KG1 (cell line): ENCODE data around the gene MYADML2.

Experiments used
- DNase-seq: peaks from one replicate; lab custom pipeline; 2025; lab: John Stamatoyannopoulos, UW

Gene MYADML2

GRCh38 chr17:81978524-81979298 is 31.7 kb upstream of the MYADML2 start:
- no peak for DNase-seq

- DNase-seq, result peak; percentile 88
These were observed 30.3 kb upstream of the MYADML2 start, which contains the start of gene ASPSCR1 for GRCh38 chr17:81977211-81977808. ASPSCR1 (plus strand) TSS chr17:81977629; CDS start chr17:81977647, 18 bp downstream.

- no peak for DNase-seq
These were observed 29.5 kb upstream of the MYADML2 start for GRCh38 chr17:81976332-81977210.

GRCh38 chr17:81973432-81973831 is 26.4 kb upstream of the MYADML2 start:
- no peak for DNase-seq

GRCh38 chr17:81968850-81969812 is 22.1 kb upstream of the MYADML2 start:
- DNase-seq, result no peak

- DNase-seq, result no peak
These were observed 21.3 kb upstream of the MYADML2 start for GRCh38 chr17:81968396-81968745.

GRCh38 chr17:81967533-81968395 is 20.7 kb upstream of the MYADML2 start:
- no peak for DNase-seq

- no peak for DNase-seq
These were observed 20.2 kb upstream of the MYADML2 start for GRCh38 chr17:81967244-81967532.

GRCh38 chr17:81966343-81967243 is 19.6 kb upstream of the MYADML2 start:
- no peak for DNase-seq

GRCh38 chr17:81964081-81964849 is 17.2 kb upstream of the MYADML2 start:
- no peak for DNase-seq

GRCh38 chr17:81962499-81963441 is 15.7 kb upstream of the MYADML2 start:
- DNase-seq, result no peak

GRCh38 chr17:81961521-81962498 is 14.8 kb upstream of the MYADML2 start:
- no peak for DNase-seq

- DNase-seq, result no peak
These were observed 14.1 kb upstream of the MYADML2 start, which contains the start of gene NOTUM for GRCh38 chr17:81961087-81961511. NOTUM (minus strand) TSS chr17:81961187; CDS start chr17:81960909, 278 bp downstream.

GRCh38 chr17:81960130-81960958 is 13.3 kb upstream of the MYADML2 start:
- DNase-seq, result no peak

GRCh38 chr17:81959362-81960129 is 12.5 kb upstream of the MYADML2 start:
- no peak for DNase-seq
